HG02610 (cell line): ENCODE results near the gene KIAA0319L.

Experiments used
- ATAC-seq: cut with Tn5 transposase; IDR thresholded peaks from one replicate; pipeline ENCODE4 v1.9.1; 2021; ENCODE audit warnings: mild to moderate bottlenecking, moderate library complexity; ENCODE audit not compliant: unreplicated experiment

KIAA0319L gene

DNA sequence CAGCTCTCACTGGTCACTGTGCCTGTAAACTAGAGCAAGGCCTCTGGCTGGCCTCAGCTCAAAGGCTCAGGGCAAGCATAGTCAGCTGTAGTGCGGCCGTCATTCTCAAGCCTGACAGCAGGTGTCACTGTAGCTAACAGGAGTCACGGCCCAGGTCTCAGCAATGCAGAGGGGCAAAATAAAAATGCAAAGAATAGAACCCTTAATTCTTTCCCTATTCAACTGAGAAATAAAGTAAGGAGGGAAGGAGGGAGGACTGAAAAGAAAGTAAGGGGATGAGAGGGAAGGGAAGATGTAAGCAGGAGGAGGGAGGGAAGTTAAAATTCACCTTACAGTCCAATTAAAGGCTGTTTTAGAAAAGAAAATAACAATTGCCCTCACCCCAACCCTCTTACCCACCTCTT, 106.1 kb downstream of the KIAA0319L start:
- ATAC-seq: no peak

DNA sequence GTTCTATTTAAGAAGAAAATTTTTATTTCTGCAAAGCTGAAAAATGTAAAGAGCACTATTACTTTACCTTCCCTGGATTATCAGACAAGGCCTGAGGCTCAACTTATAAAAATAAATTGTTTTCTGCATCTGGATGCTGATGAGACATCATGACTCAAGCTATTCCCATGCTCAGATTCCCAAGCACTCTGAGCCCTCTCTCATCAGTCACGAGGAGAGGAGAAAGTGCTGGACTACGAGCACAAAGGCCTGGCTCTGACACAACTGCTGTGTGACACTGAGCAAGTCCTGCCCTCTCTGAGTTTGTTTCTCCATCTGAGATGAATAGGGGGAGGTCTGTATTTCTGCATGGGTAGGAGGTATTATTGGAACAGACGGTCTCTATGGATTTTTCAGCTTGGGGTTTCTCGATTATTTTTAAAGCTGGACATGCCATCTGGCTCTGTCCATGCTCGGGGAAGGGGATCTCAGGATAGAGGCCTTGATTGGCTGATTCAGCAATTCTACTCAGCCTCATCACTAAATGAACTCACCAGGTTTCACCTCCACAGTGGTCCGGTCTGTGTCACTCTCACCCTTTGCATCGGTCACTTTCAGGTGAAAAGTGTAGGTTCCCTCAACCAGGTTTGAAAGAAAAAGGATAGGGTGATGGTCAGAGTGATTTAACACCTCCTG, 107.7 kb downstream of the KIAA0319L start:
- no peak for ATAC-seq

DNA sequence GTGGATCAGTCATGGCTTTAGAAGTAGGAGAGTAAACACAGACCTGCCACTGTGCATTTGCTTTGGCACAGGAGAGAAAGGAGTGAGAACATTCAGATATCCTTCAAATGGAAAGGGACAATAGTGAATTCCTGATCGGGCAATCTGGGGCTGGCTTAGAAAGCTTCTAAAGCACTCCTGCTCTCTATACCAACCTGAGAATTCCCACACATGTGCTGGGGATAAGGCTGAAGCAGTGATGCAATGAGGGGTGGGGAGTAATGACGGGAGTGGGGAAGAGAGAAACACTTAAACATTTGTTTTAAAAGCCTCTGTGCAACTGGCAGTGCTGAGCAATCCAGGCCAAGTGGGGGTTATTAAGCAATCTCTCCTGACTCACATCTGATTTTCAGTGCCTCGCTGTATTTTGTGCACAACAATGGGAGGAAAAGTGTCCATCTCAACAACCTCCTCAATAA, 108.8 kb downstream of the KIAA0319L start:
- no peak for ATAC-seq

DNA sequence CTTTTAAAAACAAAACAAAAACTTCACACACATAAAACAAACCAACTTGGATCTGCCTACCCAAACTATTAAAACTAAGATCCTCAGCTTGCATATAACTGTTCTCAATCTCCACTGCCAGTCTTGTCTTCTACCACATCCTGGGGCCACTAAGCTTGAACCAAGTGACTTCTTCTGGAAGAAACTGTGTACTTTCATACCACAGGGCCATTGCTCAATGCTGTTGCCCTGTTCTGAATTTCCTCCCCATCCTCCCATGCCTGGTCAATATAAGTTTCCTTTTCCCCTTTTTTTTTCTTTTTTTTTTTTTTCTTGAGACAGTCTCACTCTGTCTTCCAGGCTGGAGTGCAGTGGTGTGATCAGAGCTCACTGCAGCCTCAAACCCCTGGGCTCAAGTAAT, 109.9 kb downstream of the KIAA0319L start:
- ATAC-seq: no peak

DNA sequence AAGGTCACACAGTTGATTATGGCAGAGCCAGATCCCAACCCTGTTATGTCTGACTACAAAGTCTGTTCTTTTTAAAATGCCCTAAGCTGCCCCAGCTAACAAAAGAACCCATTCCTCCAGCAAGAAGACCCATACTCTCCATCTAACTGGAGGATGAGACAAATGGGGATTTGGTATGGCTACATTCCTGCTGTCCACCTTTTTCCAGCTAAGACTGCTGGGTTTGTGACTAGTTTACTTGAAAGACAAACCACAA, 112.8 kb downstream of the KIAA0319L start:
- no peak for ATAC-seq

DNA sequence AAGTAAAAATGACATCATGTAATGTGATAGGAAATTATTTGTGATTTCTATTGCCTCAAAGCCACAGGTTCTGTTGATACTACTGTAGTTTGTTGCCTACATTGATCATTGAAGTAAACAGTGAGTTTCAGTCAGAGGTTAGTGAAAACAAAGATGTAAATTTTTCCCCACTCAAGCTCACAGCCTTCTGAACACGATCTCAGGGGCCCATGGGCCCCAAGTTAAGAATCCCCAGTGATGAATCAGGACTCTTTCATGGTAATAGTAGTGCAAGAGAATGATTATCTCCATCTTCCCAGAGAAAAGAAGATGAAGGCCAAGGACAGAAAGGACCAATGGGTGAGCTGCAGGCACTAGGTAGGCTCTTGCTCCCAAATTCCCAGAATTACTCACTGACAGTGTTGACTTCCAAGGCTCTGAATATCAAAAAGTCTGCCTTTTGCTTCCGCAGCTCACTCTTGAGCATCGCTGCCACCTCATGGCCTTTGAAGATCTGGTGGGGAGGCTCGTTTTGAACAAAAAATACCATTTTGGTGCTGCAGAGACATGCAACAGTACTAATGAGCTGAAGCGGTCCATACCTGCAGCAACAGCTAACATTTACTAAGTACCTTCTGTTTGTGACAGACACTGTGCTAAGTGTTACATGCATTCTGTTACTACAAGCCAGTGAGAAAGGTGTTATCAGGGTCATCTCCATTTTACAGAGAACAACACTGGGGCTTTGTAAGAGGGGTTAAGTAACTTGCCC, 113.3 kb downstream of the KIAA0319L start:
- ATAC-seq: no peak

DNA sequence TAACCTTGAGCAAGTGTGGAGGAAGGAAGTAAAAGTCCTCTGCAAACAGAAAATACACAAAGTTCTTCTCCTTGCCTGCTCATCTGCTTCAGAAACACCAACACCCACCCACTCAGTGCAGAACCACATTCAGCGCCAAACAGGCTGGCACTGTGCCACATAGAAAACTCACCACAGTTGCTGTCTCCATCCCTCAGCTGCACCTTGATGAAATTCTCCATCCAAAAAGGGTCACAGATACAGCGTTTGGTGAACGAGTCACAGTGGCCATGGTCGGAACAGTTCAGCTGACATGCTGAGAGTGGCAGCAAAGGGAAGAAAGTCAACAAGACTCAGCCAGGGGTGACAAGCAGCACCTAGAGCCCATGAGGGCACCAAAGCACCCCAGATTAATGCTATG, 114.5 kb downstream of the KIAA0319L start:
- no peak for ATAC-seq

DNA sequence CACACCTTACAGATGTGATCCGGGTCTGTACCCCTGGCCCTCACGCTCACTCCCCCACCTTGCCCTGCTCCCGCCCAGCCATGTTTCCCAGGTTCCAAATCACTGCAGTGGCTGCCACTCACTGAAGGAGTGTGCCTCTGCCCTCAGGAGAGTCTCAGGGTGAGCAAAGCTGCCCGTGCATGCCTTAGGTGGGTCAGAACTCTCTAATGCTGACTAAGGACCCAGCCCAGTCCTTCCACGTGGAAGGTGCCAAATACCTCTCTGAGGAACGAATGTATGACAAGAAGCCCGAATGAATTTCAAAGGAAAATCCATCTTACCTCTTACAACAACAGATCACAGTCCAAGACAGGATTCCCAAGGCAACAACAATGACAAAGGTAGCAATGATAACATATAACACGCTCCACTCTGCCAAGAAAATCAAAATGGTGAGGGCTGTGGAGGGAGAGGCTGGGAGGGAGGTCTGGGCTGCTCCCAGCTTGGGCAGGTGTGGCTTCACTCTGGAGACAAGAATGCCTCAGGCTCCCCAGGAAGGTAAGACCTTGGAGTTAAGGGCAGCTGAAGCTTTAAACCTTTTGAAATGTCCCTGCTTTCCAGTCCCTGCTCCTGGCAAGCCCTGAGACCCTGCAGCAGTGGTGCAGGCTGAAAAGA, 115.2 kb downstream of the KIAA0319L start:
- no peak for ATAC-seq

DNA sequence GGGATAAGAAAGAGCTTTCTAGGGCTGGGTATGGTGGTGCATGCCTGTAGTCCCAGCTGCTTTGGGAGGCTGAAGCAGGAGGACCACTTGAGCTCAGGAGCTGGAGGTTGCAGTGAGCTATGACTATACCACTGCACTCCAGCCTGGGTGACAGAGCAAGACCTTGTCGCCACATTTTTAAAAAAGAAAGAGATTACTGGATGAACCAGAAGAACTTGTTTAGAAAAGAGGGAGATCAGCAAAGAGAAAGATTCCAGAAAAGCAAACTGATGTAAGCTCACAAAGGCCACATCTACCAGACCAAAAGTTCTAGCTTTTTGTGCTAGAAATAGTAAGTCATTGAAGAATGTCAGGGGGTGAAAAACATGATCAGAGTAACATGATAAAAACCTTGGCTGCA, 117.6 kb downstream of the KIAA0319L start:
- no peak for ATAC-seq

DNA sequence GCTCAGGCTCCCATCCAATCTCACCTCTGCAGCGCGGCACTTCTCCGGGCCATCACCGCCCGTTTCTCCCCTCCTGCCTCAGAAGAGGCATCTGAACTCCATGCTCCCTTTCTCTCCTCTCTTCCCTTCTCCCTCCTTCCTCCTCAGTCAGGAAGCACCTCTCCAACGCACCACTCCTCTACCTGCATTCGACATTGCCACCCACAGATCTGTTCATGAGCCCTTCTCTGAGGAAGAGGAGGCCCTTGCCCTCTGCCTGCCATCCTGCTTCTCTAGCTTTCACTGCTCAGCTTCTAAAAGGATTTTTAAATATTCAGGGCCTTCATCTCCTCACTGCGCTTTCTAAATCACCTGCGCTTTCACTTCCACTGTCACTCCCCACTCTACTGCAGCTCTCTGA, 120.0 kb downstream of the KIAA0319L start:
- ATAC-seq: no peak

DNA sequence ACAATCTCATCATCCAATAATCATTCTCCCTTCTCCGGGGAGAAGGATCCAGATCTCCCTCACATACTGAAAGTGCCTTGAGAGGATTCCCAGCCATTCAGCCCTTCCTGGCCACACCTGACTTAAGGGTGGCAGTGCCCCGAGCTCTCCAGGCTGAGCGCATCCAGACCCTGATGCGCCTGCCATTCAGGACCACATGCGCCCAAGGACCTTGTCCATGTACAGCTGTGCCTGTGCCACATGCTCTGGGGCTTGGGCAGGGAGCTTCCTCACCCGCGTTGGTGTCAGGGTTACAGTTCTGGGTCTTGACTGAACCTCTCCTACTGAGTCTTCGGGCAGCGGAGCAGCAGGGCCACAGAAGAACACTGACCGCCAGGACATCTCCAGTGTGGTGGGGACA, 121.1 kb downstream of the KIAA0319L start:
- no peak for ATAC-seq

DNA sequence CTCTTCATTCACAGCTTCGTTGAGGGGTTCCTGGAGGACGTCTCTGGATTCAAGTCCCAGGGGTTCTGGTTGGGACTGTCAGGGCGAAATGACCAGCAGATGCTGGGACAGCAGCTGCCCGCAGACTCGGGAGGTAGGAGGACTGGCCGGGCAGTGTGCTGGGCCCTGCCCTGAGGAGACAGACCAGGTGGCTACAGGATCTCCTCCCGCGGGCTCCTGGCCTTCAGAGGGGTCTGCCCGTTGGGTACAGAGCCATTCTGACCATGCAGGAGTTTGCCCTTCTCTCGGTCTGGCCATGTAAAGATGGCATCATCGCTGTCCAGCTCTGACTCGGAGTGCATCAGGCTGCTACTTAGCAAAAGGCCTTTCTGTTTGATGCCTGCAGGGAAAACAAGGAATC, 122.5 kb downstream of the KIAA0319L start:
- no peak for ATAC-seq

DNA sequence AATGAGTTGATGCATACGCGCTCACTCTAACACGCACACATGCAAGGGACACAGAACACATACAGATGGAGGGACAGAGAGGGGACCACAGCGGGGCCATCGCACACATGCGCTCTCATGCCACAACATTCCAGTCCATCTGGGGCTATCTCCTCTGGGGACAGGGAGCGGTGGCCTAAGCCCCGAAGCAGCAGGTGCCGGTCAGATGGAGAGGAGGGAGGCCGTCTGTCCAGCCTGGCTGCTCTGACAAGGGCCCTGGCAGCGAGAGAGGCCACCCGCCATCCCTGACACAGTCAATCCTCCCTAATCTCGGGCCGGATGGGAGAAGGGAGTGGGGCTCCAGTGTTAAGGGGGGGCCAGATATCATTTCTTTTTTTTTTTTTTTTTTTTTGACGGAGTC, 123.5 kb downstream of the KIAA0319L start:
- no peak for ATAC-seq

DNA sequence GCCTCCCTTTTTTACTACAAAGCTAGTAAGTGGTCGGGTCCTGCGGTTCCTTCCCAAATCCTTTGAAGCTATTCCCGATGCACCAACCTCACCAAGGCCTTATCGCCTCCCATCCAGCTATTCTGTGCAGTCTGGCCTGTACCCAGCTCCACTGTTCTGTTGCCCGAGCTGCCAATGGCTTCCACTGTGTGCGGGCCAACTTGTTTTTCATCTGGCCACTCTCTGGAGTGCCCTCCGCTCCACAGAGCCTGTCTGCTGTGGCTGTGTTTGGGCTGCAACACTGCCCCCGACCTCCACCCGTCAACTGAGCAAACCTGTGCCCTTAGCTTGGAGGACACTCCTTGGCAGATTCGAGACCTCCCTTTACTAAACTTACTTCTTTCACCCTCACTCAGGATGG, 125.0 kb downstream of the KIAA0319L start:
- no peak for ATAC-seq

DNA sequence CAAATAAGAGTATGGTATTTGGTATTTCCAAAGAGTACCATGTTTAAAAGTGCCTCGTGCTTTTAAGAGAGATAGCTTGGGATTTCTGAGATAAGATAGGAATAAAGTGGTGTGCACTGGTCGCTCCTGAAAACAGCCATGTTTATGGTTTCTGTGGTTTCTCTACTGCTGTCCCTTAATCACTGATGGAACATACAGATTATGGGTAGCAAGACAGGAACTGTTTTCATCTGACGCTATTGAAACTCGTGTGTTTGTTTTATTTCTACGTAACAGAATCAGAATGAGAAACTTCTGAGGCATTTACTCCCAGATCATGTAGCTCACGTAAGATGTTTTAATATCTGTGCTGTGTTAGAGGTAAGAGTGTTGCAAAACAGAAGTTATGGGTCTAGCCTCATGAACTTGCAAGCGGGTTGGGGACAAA, 126.0 kb downstream of the KIAA0319L start:
- no peak for ATAC-seq

DNA sequence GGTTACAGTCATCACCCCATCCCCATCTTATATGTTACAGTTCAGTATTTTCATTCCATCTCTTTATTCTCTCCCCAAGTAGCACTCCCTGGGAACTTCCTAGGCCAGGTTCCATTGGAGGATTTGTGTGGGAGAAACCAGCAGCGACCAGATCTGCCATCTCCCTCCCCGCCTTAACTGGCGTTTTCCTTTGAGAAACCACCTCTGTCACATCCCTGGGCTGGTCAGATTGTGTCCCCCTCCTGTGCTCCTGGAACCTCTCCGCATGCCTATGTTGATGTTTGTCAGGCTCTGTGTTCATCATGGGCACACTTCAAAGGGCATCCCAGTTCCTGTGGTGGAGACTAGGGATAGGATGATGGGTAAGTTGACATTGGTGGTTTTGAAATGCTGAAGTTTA, 126.4 kb downstream of the KIAA0319L start:
- no peak for ATAC-seq

DNA sequence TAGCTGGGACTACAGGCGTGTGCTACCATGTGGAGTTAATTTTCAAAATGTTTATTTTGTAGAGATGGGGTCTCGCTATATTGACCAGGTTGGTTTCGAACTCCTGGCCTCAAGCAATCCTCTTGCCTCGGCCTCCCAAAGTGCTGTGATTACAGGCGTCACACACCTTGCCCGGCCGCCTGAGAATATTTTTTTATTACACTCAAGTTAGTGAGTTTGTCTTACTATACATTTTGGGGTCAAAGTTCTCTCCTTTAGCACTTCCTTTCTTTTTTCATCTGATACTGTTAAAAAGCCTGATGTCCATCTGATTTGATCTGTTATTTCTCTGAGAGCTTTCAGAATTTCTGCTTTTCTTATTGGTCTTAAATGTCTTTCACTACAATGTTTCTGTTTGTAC, 128.8 kb downstream of the KIAA0319L start:
- no peak for ATAC-seq

DNA sequence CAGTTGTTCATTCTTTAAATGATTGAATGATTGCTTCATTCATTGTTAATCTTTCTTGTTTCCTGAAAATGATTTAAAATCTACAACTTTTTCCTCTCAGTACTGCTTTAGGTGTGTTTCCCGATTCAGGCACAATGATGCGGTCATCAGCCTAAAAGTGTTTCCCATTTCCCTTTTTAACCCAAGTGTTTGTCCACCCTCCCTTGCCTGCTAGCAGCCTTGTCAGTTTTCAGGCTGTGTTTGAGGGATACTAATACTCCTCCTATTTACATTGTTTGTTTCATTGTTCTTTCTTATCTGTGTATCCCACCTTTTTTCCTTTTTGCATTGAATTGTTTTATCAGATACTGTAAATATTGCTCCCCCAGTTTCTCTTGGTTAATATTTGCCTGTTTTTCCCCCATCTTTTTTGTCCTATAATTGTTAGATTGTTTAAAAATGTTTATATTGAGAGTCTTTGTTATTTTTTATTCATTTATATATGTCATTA, 131.1 kb downstream of the KIAA0319L start:
- ATAC-seq: no peak

DNA sequence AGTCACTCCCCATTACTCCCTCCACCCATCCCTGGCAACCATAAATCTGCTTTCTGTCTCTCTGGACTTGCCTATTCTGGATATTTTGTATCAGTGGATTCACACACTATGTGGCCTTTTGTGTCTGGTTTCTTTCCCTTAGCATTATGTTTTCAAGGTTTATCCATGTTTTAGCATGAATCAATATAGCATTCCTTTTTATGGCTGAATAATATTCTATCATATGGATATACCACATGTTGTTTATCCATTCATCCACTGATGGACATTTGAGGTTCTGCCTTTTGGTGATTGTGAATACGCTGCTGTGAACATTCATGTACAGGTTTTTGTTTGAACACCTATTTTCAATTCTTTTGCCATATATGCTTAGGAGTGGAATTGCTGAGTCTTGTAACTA, 148.3 kb downstream of the KIAA0319L start:
- no peak for ATAC-seq

DNA sequence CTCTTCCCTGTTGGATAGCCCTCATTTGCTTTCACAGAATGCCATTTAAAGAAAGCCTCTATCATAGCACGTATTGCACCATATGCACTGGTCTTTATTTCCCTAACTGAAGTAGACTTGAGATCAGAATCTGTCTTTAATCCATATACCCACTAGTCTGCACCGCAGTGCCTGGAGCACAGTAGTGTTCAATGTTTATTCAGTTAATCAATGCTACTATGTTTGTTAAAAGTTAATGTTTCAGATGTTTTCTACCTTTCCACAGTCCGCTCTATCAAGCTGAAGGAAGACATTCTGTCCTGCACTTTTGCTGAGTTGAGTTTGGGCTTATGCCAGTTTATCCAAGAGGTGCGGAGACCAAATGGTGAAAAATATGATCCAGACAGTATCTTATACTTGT, 149.5 kb downstream of the KIAA0319L start:
- ATAC-seq: no peak

DNA sequence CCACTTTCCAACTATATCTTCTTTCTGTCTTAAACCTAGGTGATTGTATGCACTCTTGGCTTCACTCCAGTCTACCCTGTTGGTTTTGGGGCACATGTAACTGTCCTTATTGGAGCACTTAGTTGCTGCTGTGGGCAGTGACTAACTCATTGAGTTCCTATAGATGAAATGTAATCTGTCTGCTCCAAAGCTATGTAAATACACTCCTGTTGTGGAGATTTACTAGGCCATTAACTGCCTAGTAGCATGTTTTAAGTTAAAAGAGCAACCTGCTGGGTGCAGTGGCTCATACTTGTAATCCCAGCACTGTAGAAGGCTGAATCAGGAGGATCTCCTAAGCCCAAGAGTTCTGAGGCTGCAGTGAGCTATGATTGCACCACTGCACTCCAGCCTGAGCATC, 151.1 kb downstream of the KIAA0319L start:
- no peak for ATAC-seq

DNA sequence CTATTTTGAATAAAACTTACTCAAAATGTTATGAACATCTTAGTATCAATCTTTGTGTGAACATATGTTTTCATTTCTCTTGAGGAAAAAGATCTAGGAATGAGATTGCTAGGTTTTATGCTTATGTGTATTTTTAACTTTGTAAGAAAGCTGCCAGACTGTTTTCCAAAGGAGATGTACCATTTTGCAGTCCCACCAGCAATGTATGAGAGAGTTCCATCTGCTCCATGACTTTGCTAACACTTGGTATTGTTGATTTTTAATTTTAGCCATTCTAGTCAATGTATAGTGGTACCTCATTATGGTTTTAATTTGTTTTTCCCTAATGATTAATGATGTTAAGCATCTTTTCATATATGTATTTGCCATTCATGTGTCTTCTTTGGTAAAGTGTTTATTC, 156.2 kb downstream of the KIAA0319L start:
- ATAC-seq: no peak
